ENCODE data around the gene HHIPL2. TPM values are rescaled to one million over a fixed set of nuclear protein-coding genes. Genes with fewer than 3 reads are reported as not detected.
"Not testable (repeated sequence)": the region's sequence is repeated elsewhere in the genome, so short reads cannot be mapped to it uniquely, and the experiment has no call there.

Gene HHIPL2
- total RNA-seq, 4 donors from 2014 or later: 0.07 to 0.55 TPM; not detected in 2

DNA sequence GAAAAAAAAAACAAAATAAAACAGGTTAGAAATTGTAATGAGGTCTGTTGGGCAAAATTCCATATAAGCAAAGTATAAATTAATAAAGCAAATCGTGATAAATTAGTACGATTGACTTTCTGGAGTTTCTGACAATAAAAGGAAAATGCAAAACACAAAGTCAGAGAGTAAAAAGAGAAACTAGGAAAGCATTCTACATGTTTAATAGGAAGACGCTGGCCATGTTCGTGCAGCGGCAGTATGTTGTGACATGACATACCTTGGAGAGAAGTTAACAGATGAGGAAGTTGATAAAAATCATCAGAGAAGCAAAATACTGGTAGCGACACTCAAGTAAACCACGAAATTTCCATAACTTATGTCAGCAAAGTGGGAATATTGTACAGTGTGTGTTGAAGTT is 68.3 kb downstream of the HHIPL2 start:
- intact Hi-C loops (cut with DNase I; ENCODE audit: low total_unique reads); H3K27ac ChIP-seq; H3K36me3 ChIP-seq; H3K4me3 ChIP-seq; H3K27me3 ChIP-seq; DNase-seq; H3K9me3 ChIP-seq; H3K4me1 ChIP-seq: not testable (repeated sequence)

DNA sequence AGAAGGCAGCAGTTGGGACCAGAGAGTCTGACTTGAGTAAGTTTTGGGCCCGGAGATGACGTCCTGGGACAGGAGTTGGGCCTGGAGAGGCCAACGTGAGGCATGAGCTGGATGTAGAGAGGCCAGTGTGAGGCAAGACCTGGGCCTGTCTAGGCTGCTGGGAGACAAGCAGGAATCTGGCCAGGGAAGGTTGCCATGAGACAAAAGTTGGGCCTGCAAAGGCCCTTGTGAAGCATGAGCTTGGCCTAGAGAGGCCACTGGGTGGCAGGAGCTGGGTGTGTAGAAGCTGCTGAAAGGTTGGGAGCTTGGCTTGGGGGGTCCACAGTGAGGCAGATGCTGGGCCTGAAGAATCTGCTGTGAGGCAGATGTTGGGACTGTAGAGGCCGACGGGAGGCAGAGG is 71.5 kb downstream of the HHIPL2 start:
- not testable (repeated sequence) for H3K4me1 ChIP-seq, H3K27me3 ChIP-seq

DNA sequence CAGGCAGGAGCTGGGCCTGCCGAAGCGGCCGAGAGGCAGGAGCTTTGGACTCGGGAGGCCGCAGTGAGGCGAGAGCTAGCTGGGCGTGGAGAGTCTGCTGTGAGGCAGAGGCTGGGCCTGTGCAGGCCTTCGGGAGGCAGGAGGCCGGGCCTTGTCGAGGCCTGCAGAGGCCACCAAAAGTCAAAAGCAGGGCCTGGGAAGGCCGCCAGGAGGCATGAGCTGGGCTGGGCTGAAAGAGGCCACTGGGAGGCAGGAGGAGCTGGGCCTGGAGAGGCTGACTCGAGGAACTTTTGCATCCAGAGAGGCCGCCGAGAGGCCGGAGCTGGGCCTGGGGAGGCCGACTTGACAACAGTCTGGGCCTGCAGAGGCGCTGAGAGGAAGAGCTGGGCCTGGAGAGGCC is 74.2 kb downstream of the HHIPL2 start:
- H3K9me3 ChIP-seq; H3K36me3 ChIP-seq; H3K27ac ChIP-seq; H3K4me3 ChIP-seq; intact Hi-C loops (cut with DNase I; ENCODE audit: low total_unique reads); DNase-seq; H3K27me3 ChIP-seq; H3K4me1 ChIP-seq: not testable (repeated sequence)

More for the DNA sequence above, 71.5 kb downstream of the HHIPL2 start:
- H3K36me3 ChIP-seq; H3K27ac ChIP-seq; intact Hi-C loops (cut with DNase I; ENCODE audit: low total_unique reads); H3K9me3 ChIP-seq; DNase-seq; H3K4me3 ChIP-seq: not testable (repeated sequence)

DNA sequence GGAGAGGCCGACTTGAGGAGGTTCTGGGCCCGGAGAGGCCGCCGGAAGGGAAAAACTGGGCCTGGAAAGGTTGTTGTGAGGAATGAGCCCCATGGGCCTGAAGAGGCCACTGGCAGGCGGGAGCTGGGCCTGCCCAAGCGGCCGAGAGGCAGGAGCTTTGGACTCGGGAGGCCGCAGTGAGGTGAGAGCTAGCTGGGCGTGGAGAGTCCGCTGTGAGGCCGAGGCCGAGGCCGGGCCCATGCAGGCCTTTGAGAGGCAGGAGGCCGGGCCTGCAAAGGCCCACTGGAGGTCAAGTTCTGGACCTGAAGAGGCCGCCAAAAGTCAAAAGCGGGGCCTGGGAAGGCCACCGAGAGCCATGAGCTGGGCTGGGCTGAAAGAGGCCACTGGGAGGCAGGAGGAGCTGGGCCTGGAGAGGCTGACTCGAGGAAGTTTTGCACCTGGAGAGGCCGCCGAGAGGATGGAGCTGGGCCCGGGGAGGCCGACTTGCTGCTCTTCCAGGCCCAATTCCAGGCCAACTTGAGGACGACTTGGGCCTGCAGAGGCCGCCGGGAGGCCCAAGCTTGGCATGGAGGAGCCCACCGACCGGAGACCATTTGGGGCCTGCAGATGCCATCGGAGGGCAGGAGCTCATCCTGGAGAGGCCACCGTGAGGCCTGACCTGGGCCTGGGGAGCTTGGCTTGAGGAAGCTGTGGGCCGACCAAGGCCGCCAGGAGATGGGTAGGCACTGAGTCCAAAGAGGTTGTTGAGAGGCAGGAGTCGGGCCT is 74.9 kb downstream of the HHIPL2 start:
- H3K36me3 ChIP-seq; intact Hi-C loops (cut with DNase I; ENCODE audit: low total_unique reads); DNase-seq; H3K27me3 ChIP-seq; H3K4me1 ChIP-seq; H3K4me3 ChIP-seq; H3K27ac ChIP-seq; H3K9me3 ChIP-seq: not testable (repeated sequence)

Small RNA genes lying within 50 kb of the gene (small RNA-seq; reads per million reads assigned to genes)
- gene RNU6-791P: not detected

Other genes starting within 250 kb of the HHIPL2 start
- 10 to 100 TPM in 1 of 4 donors, 1 to 10 TPM in 3; 2.0 to 30.1 (median 5.6) TPM for gene TAF1A, start 41.8 kb upstream of the HHIPL2 start, total RNA-seq
- 10 to 100 TPM; 27.4 to 82.3 (median 55.7) TPM for gene MIA3, start 70.0 kb upstream of the HHIPL2 start, total RNA-seq
- 10 to 100 TPM; 20.2 to 94.1 (median 74.0) TPM for gene AIDA, start 164.4 kb upstream of the HHIPL2 start, total RNA-seq
- gene BROX, start 164.5 kb upstream of the HHIPL2 start, total RNA-seq: 10 to 100 TPM; 12.1 to 74.7 (median 32.2) TPM
- under 1 TPM in 1 of 4 donors, not detected in 3; 0.40 TPM for gene FAM177B, start 189.1 kb upstream of the HHIPL2 start, total RNA-seq

Data from uterus (tissue), 4 donors.